ENCODE results near the gene ANKRD42. TPM values are rescaled to one million over a fixed set of nuclear protein-coding genes. Genes with fewer than 3 reads are reported as not detected.

ANKRD42 gene
- 2.3 and 3.9 TPM in 2 replicates for total RNA-seq

DNA sequence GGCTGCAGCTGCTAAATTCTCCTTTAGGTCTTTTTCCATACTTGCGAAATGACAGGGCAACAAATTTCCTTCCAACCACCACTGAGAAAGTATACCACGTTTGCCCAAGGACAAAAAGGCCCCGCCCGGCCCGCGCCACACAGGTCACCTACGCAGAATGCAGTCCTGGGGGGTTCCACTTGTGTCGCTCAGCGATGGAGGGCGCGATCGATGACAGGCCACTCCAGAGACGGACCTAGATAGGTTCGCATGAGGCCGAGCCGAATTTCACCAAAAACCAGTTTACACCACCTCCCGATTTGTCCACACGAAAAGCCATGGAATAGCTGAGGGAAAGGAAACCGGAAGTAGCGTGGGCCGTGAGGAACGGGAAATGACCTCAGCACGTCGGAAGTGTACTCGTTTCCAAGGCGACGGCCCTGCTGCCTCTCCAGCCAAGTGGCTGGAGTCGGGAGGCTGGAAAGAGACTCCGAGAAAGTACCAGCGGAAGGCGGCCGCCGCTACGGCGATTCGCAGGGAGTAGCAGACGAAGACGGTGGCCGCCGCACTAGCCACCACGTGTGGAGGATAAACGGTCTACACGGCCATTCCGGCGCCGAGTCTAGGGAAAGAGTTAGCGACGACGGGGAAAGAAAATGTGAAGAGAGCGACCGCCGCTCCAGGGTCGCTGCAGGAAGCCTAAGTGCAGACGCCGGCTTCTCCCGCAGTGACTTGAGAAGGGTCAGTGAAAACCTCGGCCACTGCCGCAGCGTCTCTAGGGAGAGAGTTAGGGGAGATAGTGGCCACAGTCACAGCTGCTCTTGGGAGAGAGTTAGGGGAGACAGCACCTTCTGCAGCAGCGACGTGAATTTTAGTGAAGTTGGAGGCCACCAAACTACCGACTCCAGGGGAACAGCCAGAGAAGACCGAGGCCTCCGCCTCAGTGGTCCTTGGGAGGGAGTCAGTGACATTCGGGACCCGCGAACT, at the start of gene ANKRD42:
TSS of gene ANKRD42 (plus strand) at position 398 of the 966 bp plus-strand sequence. CDS start 959 bp downstream, outside the sequence.
- DNase-seq, result peak; percentile 98

DNA sequence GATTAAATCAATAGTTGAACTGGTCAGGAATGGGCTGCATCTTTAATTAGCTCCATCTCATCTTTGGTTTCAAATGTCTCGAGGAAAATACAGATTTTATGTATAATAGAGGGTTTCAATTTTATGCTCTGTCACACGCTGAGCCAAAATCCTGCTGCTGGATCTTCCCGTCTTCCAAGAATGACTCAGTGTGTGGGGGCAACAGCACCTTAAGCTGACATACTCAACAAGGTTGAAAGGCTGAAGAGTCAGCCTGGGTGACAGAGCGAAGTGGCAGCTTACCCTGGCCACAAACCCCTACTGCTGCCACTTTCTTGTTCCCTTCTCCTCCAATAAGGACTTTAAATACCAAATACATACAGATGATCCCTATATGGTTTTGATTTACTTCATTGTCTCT, 45.6 kb upstream of the ANKRD42 start:
- DNase-seq, result no peak

DNA sequence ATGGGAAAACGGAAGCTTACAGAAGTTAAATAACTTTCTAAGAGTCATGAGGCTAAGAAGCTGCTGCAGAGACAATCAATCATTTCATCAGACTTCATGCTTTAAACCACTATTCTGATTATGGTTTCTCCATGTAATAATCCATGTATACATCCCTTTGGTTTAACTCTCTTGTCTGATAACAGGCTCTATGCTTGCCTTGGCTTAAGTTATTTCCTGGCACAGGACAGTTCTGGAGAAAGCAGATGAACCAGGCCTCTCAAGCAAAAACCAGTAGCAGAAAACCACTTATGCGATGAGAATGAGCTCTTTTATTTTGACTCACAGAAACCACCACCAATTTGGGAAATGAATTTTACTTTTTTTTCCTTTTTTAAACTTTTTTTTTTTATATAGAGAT, 43.1 kb upstream of the ANKRD42 start:
- no peak for DNase-seq

DNA sequence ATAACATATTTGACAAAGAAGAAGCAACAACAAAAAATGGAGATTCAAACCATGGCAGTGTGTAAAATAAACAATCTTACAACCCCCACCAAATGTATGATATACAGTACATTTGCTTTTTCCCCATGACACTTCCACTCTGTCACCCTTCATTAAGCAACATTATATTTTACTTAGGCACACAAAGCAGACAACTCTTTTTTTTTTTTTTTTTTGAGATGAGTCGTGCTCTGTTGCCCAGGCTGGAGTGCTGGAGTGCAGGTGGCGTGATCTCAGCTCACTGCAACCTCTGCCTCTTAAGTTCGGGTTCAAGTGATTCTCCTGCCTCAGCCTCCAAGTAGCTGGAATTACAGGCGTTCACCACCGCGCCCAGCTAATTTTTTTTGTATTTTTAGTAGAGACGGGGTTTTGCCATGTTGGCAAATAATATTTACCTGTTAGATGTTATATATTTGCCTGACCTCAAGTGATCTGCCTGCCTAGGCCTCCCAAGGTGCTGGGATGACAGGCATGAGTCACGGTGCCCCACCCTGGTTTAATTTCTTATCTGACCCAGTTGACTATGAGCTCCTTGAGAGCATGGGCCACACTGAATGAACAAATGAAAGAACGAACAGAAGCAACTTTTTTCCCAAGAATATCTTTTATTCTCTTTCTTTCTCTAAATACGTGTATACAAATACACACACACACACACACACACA, 42.1 kb upstream of the ANKRD42 start:
- DNase-seq, result no peak

DNA sequence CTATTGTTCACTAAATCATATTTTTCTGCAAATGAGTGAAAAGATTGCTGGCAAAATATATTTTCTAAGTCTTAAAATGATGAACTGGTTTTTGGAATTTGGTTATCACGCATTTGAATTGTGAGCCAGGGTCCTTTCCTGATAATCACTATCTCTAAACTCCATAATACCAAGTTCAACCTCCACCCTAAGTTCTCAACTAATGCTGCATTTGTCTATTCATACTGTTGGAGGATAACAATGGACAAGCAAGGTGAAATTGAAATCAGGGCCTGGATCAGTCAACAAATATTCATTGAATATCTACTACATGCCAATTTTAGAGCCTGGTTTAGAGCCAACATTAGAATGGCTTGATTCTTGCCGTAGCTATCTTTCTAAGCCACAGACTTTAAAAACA, 41.2 kb upstream of the ANKRD42 start:
- no peak for DNase-seq

DNA sequence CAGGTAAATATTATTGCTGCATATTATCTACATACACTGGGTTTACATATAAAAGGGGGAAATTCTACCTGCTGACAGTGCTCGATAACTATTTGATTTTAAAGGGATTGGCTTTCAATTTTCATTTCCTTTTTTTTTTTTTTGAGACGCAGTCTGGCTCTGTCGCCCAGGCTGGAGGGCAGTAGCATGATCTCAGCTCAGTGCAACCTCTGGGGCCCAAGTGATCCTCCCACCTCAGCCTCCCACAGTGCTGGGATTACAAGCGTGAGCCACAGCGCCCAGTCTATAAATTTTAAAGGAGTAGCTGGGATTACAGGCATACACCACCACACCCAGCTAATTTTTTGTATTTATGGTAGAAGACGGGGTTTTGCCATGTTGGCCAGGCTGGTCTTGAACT, 39.7 kb upstream of the ANKRD42 start:
- no peak for DNase-seq

DNA sequence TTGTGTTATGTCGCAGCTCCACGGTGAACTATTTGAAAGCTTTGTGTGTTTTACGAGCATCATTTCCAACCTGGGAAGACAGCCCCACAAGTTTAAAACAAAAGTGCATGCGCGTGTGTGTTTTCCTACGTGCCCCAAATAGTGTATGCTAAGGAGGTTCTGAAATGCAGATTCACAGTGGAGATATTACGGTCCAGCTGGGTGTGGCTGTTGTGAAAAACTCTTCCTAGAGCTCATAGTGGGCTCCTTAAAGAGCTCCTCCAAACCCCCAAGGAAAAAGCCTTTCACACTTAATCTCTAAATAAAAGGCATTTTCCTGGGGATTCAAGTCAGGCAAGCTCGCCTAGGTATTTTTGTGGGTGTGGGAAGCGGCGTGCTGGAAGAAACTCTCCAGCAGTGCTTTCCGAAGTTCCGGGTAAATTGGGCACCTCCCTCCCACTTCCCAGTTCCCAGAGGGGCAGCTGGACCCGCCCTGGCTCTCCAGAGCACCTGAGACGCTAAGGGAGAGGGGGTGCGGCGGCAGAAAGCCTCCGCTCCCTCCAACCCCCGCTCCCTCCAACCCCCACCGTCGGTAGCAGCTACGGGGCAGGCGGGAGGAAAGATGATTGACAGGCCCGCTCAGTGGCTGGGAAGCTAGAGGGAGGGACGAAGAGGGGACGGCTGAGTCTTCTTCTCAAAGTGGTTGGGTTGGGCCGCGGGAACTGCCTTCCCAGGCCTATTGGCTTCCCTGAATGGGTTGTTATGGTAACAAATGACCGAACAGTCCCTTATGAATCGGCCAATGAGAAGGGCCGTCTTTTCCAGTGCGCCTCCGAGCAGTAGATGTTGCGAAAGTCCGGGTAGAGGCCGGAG, 37.1 kb upstream of the ANKRD42 start:
- DNase-seq, result peak; percentile 100

DNA sequence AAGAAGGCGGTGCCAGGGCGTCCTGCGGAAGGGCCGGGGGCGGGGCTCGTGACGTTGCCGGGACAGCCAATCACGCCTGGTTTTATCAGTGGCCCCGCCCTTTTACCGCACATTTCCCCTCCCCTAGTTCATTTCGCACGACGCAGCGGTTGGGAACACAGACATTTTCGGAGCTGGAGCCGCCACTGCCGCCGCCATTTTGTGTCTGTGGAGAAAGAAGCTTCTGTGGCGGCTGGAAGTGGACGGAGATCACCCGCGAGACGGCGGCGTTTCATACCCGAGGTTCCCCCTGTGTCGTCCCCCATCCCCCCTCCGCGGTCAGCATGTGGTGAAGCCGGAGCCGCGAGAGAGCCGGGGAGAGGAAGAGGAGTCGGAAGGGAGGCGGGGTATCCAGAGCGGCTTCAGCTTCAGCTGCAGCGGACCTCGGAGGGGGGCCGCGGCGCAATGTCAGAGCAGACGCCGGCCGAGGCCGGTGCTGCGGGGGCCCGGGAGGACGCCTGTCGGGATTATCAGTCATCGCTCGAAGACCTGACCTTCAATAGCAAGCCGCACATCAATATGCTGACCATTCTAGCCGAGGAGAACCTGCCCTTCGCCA, 36.4 kb upstream of the ANKRD42 start, which contains the start of gene PCF11:
TSS of gene PCF11 (plus strand) at position 136 of the 598 bp plus-strand sequence. CDS start at position 445, 309 bp downstream.
- DNase-seq, result no peak

DNA sequence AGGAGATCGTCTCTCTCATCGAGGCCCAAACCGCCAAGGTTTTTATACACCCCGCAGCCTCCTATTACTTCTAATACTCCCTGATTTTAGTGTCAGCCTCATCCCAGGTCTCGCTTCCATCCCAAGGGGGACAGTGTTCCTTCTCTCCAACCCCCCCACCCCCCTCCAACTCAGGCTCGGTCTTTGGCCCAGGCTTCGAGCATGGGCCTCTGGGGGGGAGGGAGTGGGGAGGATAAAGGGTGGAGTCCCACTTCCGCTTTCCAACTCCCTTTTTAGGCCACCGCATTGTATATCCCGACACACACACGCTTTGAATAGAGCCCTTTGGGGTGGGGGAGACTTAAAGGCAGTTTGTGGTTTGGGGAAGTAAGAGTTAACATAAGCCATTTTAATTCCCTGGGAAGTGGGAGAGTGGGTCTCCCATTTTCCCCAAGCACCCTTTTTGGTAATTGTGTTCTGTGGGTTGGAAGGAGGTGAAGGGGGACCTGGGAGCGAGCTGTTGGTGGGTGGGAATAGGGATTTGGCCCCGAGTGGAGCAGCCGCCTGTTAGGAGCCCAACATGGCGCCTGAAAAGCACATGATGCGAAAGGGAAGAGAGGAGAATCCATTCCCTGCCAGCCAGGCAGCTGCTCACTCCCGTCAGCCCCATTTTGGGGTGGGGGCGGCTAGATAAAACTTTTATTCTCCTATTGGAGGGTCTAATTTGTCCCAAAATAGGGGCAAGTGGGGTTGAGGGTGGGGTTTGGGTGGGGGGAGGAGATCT, 35.7 kb upstream of the ANKRD42 start:
- peak; percentile 64 for DNase-seq

DNA sequence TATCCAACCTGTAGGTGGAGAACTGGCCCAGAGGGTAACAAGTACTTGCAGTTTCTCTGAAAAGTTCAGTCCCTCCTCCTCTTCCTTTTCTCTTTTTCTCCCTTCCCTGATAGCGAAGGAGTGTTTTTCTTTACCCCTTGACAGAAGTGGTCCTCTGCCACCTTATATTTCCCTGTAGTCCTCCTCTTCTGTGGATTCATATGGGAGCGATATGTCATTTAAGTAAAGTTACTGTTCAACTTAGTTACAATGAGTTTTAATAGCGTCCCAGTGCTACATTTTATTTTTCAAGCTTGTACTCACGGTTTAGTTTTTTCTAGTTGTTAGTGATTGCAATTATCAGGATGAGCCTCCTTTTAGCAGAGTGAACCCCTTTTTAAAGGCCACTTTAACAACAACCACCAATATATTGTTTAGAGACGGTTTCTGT, 35.1 kb upstream of the ANKRD42 start:
- DNase-seq, result no peak

DNA sequence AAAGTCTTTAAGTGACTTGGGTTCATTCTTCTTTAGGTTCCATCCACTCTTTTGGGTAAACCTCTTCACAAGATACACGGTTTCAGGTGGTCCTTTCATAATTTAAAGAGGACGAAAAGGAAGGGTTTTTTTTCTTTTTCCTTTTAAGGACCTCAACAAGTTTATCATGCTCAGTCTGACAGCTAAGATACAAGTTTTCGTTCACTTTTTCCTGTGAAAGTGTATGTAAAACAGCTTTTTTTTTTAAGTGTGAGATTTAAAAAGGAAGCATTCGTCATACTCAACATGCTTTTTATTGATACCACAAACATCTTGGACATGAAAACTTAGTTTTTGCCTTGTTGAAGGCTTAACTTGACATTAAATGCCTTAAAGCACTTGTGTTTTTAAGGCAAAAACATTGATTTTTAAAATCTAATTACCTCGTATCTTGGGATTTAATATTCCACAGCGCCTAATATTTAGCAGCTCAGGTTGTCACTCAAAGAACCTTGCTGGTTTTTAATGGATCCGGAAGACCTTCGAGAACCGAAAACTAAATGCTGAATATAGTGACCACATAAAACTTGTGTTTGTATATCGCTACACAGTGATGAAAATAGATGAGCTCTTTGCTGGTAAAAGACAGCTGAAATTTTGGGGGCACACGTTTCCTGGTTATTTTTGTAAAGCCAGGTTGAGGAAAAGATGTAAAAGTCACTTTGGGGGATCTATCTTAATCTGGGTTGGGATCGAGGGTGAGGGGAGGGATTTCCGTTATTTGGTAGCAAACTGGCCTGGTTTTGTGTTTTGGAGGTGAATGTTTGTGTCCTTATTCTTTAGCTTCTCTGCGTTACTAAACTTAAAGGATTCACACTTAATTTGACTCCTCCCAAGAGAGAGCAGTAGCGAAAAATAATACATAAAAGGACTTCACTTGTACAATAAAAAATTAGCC, 34.3 kb upstream of the ANKRD42 start:
- no peak for DNase-seq

DNA sequence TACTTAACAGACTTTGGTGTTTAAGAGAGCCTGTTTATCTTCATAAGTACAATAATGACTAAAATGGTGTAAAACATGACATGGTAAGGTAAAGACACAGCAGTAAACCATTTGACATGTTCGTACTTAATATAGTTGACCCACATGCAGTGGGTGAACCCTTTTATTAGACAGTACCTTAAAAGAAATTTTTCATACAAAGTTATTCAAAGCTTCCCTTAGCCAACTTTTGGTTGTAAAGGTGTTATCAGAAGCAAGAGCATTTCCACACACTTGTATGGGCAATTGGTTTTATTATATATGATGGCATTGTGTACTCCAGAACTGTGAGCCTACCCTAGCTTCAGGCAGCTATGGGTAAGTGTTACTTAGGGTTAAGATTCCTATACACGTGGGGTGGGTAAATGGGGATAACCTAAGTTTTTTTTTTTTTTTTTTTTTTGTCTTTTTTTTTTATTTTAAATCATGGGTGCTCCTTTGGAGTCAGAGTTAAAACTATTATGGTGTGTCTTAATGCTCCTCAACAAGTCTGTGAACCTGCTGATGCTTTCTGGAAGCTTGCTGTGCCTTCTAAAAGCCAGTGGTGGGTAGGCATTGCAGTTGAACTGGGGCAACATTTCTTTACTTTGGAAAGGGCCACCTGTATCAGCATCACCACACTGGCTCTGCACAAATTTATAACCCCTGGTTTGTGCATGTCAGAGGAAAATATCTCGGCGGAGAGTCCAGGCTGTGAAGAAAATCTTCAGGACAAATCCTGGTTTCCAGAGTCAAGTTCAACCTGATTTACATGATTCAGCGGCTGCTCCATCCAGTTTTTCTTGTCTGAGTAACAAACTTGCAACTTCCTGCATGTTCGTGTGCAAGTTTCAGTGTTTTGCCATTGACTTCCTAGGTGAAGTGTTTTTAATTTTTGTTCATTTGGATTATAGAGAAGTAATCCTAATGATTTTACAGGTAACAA, 33.3 kb upstream of the ANKRD42 start:
- peak; percentile 53 for DNase-seq

DNA sequence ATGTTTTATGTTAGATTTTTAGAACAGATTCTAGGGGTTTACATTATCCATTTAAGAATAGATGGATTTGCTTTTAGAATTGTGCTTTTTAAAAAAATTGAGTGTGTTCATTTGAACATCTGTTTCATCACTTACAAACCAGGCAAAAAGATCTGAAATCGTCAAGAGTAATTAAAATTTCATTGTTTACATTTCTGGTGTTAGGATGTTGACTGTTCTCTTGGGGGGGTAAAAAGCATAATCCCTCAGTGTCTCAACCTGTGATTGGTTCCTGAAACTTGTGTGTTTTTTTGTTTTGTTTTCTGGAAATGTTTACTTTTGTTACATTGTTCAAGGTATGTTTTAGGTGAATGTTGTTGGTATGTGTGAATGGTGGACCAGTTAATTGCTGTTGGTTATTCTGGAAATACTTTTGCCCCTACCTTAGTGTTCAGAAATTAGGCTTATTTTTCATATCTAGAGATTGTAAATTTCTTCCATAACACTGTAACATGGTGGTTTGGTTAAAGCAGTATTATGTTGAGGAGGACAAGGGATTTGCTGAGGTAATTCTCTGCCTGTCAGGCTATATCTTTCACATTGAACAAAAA, 31.8 kb upstream of the ANKRD42 start:
- no peak for DNase-seq

DNA sequence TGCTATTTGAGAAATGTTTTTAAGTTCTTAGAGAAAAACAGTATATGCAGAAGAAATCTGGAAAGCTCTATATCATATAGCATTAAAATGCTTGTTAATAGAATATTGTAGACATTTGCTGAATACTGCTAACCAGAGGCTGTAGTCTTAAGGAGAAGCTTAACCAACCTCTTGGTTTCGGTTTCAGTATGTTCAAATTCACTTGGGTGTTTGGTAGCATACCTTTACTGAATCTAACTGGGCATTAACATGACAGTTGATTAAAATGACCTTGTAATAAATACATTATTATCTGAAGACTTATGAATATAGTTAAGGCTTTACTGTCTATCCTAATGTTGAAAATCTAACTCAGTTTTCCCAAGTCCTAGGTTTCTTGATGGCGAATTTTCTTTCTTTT, 31.1 kb upstream of the ANKRD42 start:
- no peak for DNase-seq

DNA sequence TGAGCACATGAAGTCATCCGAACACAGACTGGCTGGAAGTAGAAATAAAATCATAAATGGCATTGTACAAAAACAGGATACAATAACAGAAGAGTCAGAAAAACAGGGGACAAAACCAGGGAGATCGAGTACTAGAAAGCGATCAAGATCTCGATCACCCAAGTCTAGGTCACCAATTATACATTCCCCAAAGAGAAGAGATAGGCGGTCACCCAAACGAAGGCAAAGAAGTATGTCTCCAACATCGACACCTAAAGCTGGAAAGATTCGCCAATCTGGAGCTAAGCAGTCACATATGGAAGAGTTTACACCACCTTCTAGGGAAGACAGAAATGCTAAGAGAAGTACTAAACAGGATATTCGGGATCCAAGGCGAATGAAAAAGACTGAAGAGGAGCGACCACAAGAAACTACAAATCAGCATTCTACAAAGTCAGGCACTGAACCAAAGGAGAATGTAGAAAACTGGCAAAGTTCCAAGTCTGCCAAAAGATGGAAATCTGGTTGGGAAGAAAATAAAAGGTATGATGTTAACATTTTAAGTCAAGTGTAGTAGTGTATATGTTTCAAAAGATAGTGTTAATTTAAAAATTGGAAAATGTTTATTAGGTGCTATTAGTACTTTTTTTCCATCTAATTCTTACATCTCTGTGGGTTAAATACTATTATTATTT, 27.2 kb upstream of the ANKRD42 start:
- no peak for DNase-seq

DNA sequence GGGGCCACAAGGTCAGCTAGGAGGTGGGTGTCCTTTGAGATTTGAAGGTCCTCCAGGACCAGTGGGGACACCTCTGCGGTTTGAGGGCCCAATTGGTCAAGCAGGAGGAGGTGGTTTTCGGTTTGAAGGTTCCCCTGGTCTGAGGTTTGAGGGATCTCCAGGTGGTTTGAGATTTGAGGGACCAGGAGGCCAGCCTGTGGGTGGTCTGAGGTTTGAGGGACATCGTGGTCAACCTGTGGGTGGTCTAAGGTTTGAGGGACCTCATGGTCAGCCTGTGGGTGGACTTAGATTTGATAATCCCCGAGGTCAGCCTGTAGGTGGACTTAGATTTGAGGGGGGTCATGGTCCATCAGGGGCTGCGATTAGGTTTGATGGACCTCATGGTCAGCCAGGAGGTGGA, 24.8 kb upstream of the ANKRD42 start:
- no peak for DNase-seq

DNA sequence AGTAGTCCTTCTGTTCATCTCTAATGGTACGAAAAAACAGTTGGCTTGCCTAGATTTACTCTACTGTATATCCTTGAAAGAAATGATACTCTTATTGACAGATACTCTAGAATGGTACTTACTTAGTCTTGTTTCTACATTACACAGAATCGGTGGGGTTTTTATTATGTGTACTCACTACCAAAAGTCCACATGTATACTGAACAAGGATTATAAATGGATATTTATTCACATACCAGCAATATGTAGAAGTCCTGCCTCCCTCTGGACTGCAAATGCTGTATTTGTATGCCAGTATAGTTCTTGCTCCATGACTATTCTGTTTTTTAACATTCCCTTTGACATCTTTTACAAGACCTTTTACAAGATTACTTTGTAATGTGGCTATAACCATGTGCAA, 22.6 kb upstream of the ANKRD42 start:
- DNase-seq, result no peak

DNA sequence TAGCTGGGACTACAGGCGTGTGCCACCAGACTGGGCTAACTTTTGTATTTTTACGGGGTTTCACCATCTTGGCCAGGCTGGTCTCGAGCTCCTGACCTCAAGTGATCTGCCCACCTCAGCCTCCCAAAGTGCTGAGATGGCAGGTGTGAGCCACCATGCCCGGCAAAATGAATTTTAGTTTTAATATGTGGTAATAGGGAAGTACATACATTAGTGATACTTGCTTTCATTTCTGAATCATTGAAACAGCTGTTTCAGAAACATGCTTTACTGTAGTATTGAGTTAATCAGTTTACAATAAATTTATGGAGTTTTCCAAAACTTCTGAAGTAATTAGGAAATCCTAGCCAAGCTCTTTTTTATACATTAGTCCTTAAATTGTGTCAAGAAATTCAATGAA, 21.0 kb upstream of the ANKRD42 start:
- DNase-seq, result no peak

Data from dermis blood vessel endothelial cell (primary cell).